ENCODE results near the gene NEK5. TPM values are rescaled to one million over a fixed set of nuclear protein-coding genes. Genes with fewer than 3 reads are reported as not detected.
"Not testable (repeated sequence)": the region's sequence is repeated elsewhere in the genome, so short reads cannot be mapped to it uniquely, and the experiment has no call there.

The NEK5 gene
- total RNA-seq, 4 donors from 2014 or later, result 0.07 TPM; not detected in 3

- intact Hi-C loops (cut with DNase I; ENCODE audit: low total_unique reads), result no loop called here
- H3K4me3 ChIP-seq, result no peak overlapping the region
- no peaks in the 10 kb centered on the region for H3K4me1 ChIP-seq
- no peak for TF ChIP-seq CTCF (IDR thresholded peaks at IDR 0.05 in 4 of 5, conservative IDR thresholded peaks at IDR 0.05 in 1 of 5)
- no peak for TF ChIP-seq POLR2A (IDR thresholded peaks at IDR 0.05)
- H3K27me3 ChIP-seq, result no peaks in the 10 kb centered on the region
- no peak overlapping the region for H3K27ac ChIP-seq
- no peaks in the 10 kb centered on the region for H3K36me3 ChIP-seq
- H3K9me3 ChIP-seq, result no peaks in the 10 kb centered on the region
- ATAC-seq (no peak), DNase-seq (no peak)
- in situ Hi-C loops (cut with MboI; ENCODE audit: low sequenced_read_pairs in 4 of 4), result no loop called here
Observed at GRCh38 chr13:52092087-52092486, 36.8 kb downstream of the NEK5 start.

GRCh38 chr13:52091473-52091872, 37.4 kb downstream of the NEK5 start:
- no peak for DNase-seq
- no peaks in the 10 kb centered on the region for H3K9me3 ChIP-seq
- H3K27me3 ChIP-seq, result no peaks in the 10 kb centered on the region
- H3K27ac ChIP-seq, result no peak overlapping the region
- no peak for ATAC-seq
- H3K4me1 ChIP-seq, result no peaks in the 10 kb centered on the region
- TF ChIP-seq POLR2A (IDR thresholded peaks at IDR 0.05), result no peak
- TF ChIP-seq CTCF (IDR thresholded peaks at IDR 0.05 in 4 of 5, conservative IDR thresholded peaks at IDR 0.05 in 1 of 5), result no peak
- no peaks in the 10 kb centered on the region for H3K36me3 ChIP-seq
- intact Hi-C loops (cut with DNase I; ENCODE audit: low total_unique reads) (no loop called here), in situ Hi-C loops (cut with MboI; ENCODE audit: low sequenced_read_pairs in 4 of 4) (no loop called here)
- no peak overlapping the region for H3K4me3 ChIP-seq

- intact Hi-C loops (cut with DNase I; ENCODE audit: low total_unique reads) (no loop called here), in situ Hi-C loops (cut with MboI; ENCODE audit: low sequenced_read_pairs in 4 of 4) (no loop called here)
- Histone ChIP-seq H3K9me3 (no peaks in the 10 kb centered on the region), H3K36me3 (no peaks in the 10 kb centered on the region), H3K4me1 (no peaks in the 10 kb centered on the region), H3K4me3 (no peak overlapping the region), H3K27ac (no peak overlapping the region), H3K27me3 (no peaks in the 10 kb centered on the region)
- TF ChIP-seq CTCF (IDR thresholded peaks at IDR 0.05 in 4 of 5, conservative IDR thresholded peaks at IDR 0.05 in 1 of 5) (no peak), POLR2A (IDR thresholded peaks at IDR 0.05) (no peak)
- no peak for DNase-seq
- peak in 1 of 2 donors; percentile 41 for ATAC-seq
Observed at GRCh38 chr13:52085421-52085820, 43.5 kb downstream of the NEK5 start.

- intact Hi-C loops (cut with DNase I; ENCODE audit: low total_unique reads), result not testable (repeated sequence)
Observed at GRCh38 chr13:52084981-52085380, 43.9 kb downstream of the NEK5 start.

GRCh38 chr13:52082601-52083000, 46.3 kb downstream of the NEK5 start:
- H3K9me3 ChIP-seq, result no peaks in the 10 kb centered on the region
- H3K27me3 ChIP-seq, result no peaks in the 10 kb centered on the region
- H3K4me3 ChIP-seq, result no peak overlapping the region
- ATAC-seq (no peak), DNase-seq (no peak)
- intact Hi-C loops (cut with DNase I; ENCODE audit: low total_unique reads), result no loop called here
- H3K27ac ChIP-seq, result no peak overlapping the region
- in situ Hi-C loops (cut with MboI; ENCODE audit: low sequenced_read_pairs in 4 of 4), result no loop called here
- no peaks in the 10 kb centered on the region for H3K36me3 ChIP-seq
- TF ChIP-seq CTCF (IDR thresholded peaks at IDR 0.05 in 4 of 5, conservative IDR thresholded peaks at IDR 0.05 in 1 of 5) (no peak), POLR2A (IDR thresholded peaks at IDR 0.05) (no peak)
- no peaks in the 10 kb centered on the region for H3K4me1 ChIP-seq

More at GRCh38 chr13:52084981-52085380, 43.9 kb downstream of the NEK5 start:
- DNase-seq; H3K36me3 ChIP-seq; ATAC-seq; H3K4me1 ChIP-seq; H3K27me3 ChIP-seq; in situ Hi-C loops (cut with MboI; ENCODE audit: low sequenced_read_pairs in 4 of 4); H3K27ac ChIP-seq; H3K4me3 ChIP-seq; H3K9me3 ChIP-seq: not testable (repeated sequence)

- DNase-seq; intact Hi-C loops (cut with DNase I; ENCODE audit: low total_unique reads); H3K27me3 ChIP-seq; H3K4me1 ChIP-seq; H3K27ac ChIP-seq; H3K4me3 ChIP-seq; H3K9me3 ChIP-seq; H3K36me3 ChIP-seq; in situ Hi-C loops (cut with MboI; ENCODE audit: low sequenced_read_pairs in 4 of 4); ATAC-seq: not testable (repeated sequence)
Observed at GRCh38 chr13:52079891-52080290, 49.0 kb downstream of the NEK5 start.

All from gastrocnemius medialis (tissue), 4 donors.